ENCODE measurements around the gene GJD4. TPM values are rescaled to one million over a fixed set of nuclear protein-coding genes. Genes with fewer than 3 reads are reported as not detected.
A peak's percentile ranks its signal among the peaks of the same experiment; 100 is the strongest.

The GJD4 gene
- total RNA-seq, 1 donor, result under 0.01 TPM

DNA sequence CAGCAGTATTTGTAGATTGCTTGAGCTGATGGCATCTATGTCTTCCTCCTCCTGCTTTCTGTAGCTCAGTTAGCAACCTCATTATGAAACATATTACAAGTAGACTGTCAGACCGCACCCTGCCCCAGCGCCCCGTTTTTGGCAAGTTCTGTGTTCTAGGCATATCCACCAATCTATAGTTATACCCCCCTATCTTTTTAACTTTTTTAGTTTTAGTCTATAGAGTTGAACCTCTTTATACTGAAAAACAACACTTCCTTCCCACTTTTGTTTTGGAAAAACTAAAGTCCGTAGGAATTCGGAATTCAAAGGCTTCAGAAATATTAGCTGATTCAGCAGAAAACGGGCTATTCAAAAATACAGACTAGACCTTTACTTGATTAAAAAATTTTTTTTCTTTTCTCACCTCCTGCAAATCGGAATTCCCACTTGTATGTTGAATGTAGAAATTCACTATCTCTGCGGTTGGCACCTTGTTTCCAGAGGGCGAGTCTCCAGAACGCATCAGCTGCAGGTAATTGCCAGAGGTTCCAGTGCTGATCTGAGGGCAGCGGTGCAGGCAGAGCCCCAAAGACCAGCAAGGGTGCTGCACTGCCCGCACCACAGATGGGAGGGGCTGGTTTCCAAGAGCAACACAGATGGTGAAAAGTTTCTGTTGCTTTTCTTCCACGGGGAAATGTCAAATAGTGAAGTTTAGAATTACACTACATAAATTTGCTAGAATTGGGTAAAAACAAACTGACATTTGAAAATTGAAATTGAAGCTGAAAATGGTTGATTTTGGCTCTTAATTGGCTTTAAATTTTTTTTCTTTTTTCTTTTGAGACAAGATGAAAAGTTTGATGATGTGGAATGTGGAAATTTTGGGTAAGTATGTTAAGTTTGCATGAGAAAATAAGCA, 39.2 kb downstream of the GJD4 start:
- Histone ChIP-seq H3K27ac (ENCODE audit: low read depth, low read length) (no peak overlapping the region), H3K4me2 (ENCODE audit: insufficient read depth, low read length) (peak overlapping the region; percentile 98), H3K27me3 (ENCODE audit: insufficient read depth, low read length) (no peaks in the 10 kb centered on the region), H3K36me3 (ENCODE audit: insufficient read depth, low read length) (no peaks in the 10 kb centered on the region), H4K20me1 (ENCODE audit: insufficient read depth, low read length) (no peaks in the 10 kb centered on the region), H3K4me3 (ENCODE audit: insufficient read depth, low read length) (peak overlapping the region; percentile 80), H3K9me3 (ENCODE audit: low read depth, low read length) (no peaks in the 10 kb centered on the region), H2AFZ (ENCODE audit: low read length) (peak overlapping the region; percentile 91), H3K4me1 (ENCODE audit: insufficient read depth, low read length) (peaks cover 29% of the 10 kb centered on the region), H3K79me2 (ENCODE audit: insufficient read depth, low read length) (peaks cover 10% of the 10 kb centered on the region)
- peak; percentile 84 for DNase-seq (ENCODE audit: insufficient read length, low spot score, missing footprints)
- TF ChIP-seq, protein P1, sequence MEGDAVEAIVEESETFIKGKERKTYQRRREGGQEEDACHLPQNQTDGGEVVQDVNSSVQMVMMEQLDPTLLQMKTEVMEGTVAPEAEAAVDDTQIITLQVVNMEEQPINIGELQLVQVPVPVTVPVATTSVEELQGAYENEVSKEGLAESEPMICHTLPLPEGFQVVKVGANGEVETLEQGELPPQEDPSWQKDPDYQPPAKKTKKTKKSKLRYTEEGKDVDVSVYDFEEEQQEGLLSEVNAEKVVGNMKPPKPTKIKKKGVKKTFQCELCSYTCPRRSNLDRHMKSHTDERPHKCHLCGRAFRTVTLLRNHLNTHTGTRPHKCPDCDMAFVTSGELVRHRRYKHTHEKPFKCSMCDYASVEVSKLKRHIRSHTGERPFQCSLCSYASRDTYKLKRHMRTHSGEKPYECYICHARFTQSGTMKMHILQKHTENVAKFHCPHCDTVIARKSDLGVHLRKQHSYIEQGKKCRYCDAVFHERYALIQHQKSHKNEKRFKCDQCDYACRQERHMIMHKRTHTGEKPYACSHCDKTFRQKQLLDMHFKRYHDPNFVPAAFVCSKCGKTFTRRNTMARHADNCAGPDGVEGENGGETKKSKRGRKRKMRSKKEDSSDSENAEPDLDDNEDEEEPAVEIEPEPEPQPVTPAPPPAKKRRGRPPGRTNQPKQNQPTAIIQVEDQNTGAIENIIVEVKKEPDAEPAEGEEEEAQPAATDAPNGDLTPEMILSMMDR (IDR thresholded peaks at IDR 0.05; ENCODE audit: extremely low read depth, low read depth, low read length), result no peak

DNA sequence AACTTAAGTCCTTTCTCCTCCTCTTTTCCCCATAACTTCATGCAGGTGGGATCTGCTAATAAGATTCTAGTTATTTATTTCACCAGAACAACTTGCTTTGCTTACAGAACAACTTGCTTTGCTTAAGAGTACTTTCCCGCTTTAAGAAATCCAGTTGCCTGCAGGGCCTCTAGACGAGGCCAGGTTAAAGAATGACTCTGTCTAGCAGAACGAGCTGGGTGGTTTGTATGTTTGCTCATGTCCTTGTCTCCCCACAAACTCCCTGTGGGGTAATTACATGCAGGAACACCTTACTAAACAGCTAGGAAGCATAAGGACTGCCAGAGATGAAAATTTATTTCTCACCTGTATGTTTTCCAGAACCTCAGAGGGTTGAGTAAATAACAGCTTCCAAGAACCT, 45.8 kb downstream of the GJD4 start:
- TF ChIP-seq, protein P1 (IDR thresholded peaks at IDR 0.05; ENCODE audit: extremely low read depth, low read depth, low read length), result no peak
- no peak overlapping the region for H3K27ac ChIP-seq (ENCODE audit: low read depth, low read length)
- H3K4me1 ChIP-seq (ENCODE audit: insufficient read depth, low read length), result no peaks in the 10 kb centered on the region
- H4K20me1 ChIP-seq (ENCODE audit: insufficient read depth, low read length), result no peaks in the 10 kb centered on the region
- no peaks in the 10 kb centered on the region for H3K79me2 ChIP-seq (ENCODE audit: insufficient read depth, low read length)
- DNase-seq (ENCODE audit: insufficient read length, low spot score, missing footprints), result no peak
- peaks cover 8% of the 10 kb centered on the region for H3K27me3 ChIP-seq (ENCODE audit: insufficient read depth, low read length)
- no peak overlapping the region for H2AFZ ChIP-seq (ENCODE audit: low read length)
- H3K4me3 ChIP-seq (ENCODE audit: insufficient read depth, low read length), result no peak overlapping the region
- no peaks in the 10 kb centered on the region for H3K36me3 ChIP-seq (ENCODE audit: insufficient read depth, low read length)
- H3K9me3 ChIP-seq (ENCODE audit: low read depth, low read length), result no peaks in the 10 kb centered on the region
- no peak overlapping the region for H3K4me2 ChIP-seq (ENCODE audit: insufficient read depth, low read length)

DNA sequence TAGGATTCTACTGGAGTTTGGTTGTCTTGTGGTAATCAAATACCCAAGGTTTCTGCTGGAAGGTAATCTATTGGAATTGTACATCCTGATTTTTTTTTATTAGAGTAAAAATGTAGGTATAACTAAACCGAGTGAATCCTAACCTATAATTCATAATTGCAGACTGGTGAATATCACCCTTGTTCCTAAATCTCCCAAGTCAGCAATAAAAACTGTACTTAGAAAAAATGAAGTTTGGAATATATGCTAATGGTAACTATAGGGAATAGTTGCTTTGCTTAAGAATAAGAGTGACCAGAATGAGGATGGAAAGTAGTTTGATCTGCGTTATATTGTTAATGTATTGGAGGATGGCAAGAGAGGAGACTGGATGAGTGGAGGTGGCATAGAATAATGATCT, 47.7 kb downstream of the GJD4 start:
- DNase-seq (ENCODE audit: insufficient read length, low spot score, missing footprints), result no peak
- no peaks in the 10 kb centered on the region for H3K9me3 ChIP-seq (ENCODE audit: low read depth, low read length)
- H3K79me2 ChIP-seq (ENCODE audit: insufficient read depth, low read length), result no peaks in the 10 kb centered on the region
- H3K4me1 ChIP-seq (ENCODE audit: insufficient read depth, low read length), result no peaks in the 10 kb centered on the region
- TF ChIP-seq, protein P1 (IDR thresholded peaks at IDR 0.05; ENCODE audit: extremely low read depth, low read depth, low read length), result no peak
- H3K4me3 ChIP-seq (ENCODE audit: insufficient read depth, low read length), result no peak overlapping the region
- H3K27me3 ChIP-seq (ENCODE audit: insufficient read depth, low read length), result peaks cover 11% of the 10 kb centered on the region
- no peak overlapping the region for H2AFZ ChIP-seq (ENCODE audit: low read length)
- H3K36me3 ChIP-seq (ENCODE audit: insufficient read depth, low read length), result no peaks in the 10 kb centered on the region
- H4K20me1 ChIP-seq (ENCODE audit: insufficient read depth, low read length), result no peaks in the 10 kb centered on the region
- no peak overlapping the region for H3K27ac ChIP-seq (ENCODE audit: low read depth, low read length)
- H3K4me2 ChIP-seq (ENCODE audit: insufficient read depth, low read length), result no peak overlapping the region

DNA sequence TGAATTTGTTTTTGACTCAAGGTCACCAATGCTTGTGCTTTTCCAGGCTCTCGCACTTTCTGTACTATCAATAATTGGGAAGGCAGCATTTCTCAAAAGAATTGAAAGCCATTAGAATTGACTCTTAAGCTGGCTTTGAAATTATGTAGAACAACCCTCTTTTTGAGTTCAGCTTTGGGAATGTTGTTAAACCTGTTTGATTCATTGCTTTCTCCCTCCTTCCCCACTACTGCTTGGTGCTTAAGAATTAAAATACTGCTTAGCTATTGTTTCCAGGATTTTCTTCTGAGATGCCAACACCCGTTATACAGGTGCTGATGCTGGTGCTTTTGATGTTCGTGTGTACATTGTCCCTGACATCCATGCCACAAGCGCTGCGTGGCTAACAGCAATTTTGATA, 52.5 kb downstream of the GJD4 start:
- DNase-seq (ENCODE audit: insufficient read length, low spot score, missing footprints), result no peak
- H2AFZ ChIP-seq (ENCODE audit: low read length), result no peak overlapping the region
- no peaks in the 10 kb centered on the region for H4K20me1 ChIP-seq (ENCODE audit: insufficient read depth, low read length)
- H3K27ac ChIP-seq (ENCODE audit: low read depth, low read length), result no peak overlapping the region
- no peak overlapping the region for H3K4me3 ChIP-seq (ENCODE audit: insufficient read depth, low read length)
- H3K36me3 ChIP-seq (ENCODE audit: insufficient read depth, low read length), result no peaks in the 10 kb centered on the region
- TF ChIP-seq, protein P1 (IDR thresholded peaks at IDR 0.05; ENCODE audit: extremely low read depth, low read depth, low read length), result no peak
- H3K4me1 ChIP-seq (ENCODE audit: insufficient read depth, low read length), result no peaks in the 10 kb centered on the region
- no peaks in the 10 kb centered on the region for H3K9me3 ChIP-seq (ENCODE audit: low read depth, low read length)
- no peaks in the 10 kb centered on the region for H3K79me2 ChIP-seq (ENCODE audit: insufficient read depth, low read length)
- no peak overlapping the region for H3K4me2 ChIP-seq (ENCODE audit: insufficient read depth, low read length)
- H3K27me3 ChIP-seq (ENCODE audit: insufficient read depth, low read length), result peaks cover 3% of the 10 kb centered on the region
